ENCODE data around the gene CCNQ.

CCNQ gene

GRCh38 chrX:153641627-153642026 lies 42.7 kb upstream of the CCNQ start:
- Histone ChIP-seq H3K9me3 (ENCODE audit: insufficient read depth, low read length, severe bottlenecking) (no peaks in the 10 kb centered on the region), H3K27ac (ENCODE audit: low read length) (no peak overlapping the region), H2AFZ (ENCODE audit: low read depth, low read length) (no peak overlapping the region), H3K36me3 (ENCODE audit: insufficient read depth, low read length) (no peaks in the 10 kb centered on the region), H3K79me2 (ENCODE audit: insufficient read depth, low read length) (no peaks in the 10 kb centered on the region), H3K4me3 (ENCODE audit: low read depth in 1 of 2, low read length in 2 of 2) (no peak overlapping the region), H3K4me2 (ENCODE audit: insufficient read depth, low read length) (peak overlapping the region; percentile 47; the same call in 1 of the 2 replicates), H3K9ac (ENCODE audit: low read depth, low read length) (no peak overlapping the region), H4K20me1 (ENCODE audit: insufficient read depth, low read length) (no peaks in the 10 kb centered on the region), H3K4me1 (ENCODE audit: insufficient read depth, low read length) (peaks cover 6% of the 10 kb centered on the region), H3K27me3 (ENCODE audit: insufficient read depth, low read length, poor library complexity) (no peaks in the 10 kb centered on the region)
- TF ChIP-seq EZH2 (IDR thresholded peaks at IDR 0.05; ENCODE audit: borderline replicate concordance, low read depth, low read length, severe bottlenecking) = no peak
- no peak for TF ChIP-seq CTCF (IDR thresholded peaks at IDR 0.05; ENCODE audit: borderline replicate concordance, extremely low read depth, low read length, poor library complexity, severe bottlenecking)
- ATAC-seq (ENCODE audit: insufficient read depth, low read depth) (peak; percentile 15; the same call in 1 of the 3 replicates), DNase-seq (no peak)

- no peaks in the 10 kb centered on the region for H3K36me3 ChIP-seq (ENCODE audit: insufficient read depth, low read length)
- no peaks in the 10 kb centered on the region for H4K20me1 ChIP-seq (ENCODE audit: insufficient read depth, low read length)
- no peak for DNase-seq
- no peak overlapping the region for H3K4me2 ChIP-seq (ENCODE audit: insufficient read depth, low read length)
- no peak overlapping the region for H3K27ac ChIP-seq (ENCODE audit: low read length)
- H3K4me1 ChIP-seq (ENCODE audit: insufficient read depth, low read length) = peaks cover 6% of the 10 kb centered on the region
- no peaks in the 10 kb centered on the region for H3K9me3 ChIP-seq (ENCODE audit: insufficient read depth, low read length, severe bottlenecking)
- TF ChIP-seq CTCF (IDR thresholded peaks at IDR 0.05; ENCODE audit: borderline replicate concordance, extremely low read depth, low read length, poor library complexity, severe bottlenecking) (no peak), EZH2 (IDR thresholded peaks at IDR 0.05; ENCODE audit: borderline replicate concordance, low read depth, low read length, severe bottlenecking) (no peak)
- H3K4me3 ChIP-seq (ENCODE audit: low read depth in 1 of 2, low read length in 2 of 2) = no peak overlapping the region
- ATAC-seq (ENCODE audit: insufficient read depth, low read depth) = no peak
- H3K79me2 ChIP-seq (ENCODE audit: insufficient read depth, low read length) = no peaks in the 10 kb centered on the region
- H3K27me3 ChIP-seq (ENCODE audit: insufficient read depth, low read length, poor library complexity) = no peaks in the 10 kb centered on the region
- no peak overlapping the region for H2AFZ ChIP-seq (ENCODE audit: low read depth, low read length)
- no peak overlapping the region for H3K9ac ChIP-seq (ENCODE audit: low read depth, low read length)
These were observed 42.0 kb upstream of the CCNQ start for GRCh38 chrX:153640736-153641575.

- H3K9ac ChIP-seq (ENCODE audit: low read depth, low read length) = no peak overlapping the region
- H3K4me1 ChIP-seq (ENCODE audit: insufficient read depth, low read length) = peaks cover 6% of the 10 kb centered on the region
- DNase-seq = no peak
- H4K20me1 ChIP-seq (ENCODE audit: insufficient read depth, low read length) = no peaks in the 10 kb centered on the region
- no peak for ATAC-seq (ENCODE audit: insufficient read depth, low read depth)
- no peaks in the 10 kb centered on the region for H3K9me3 ChIP-seq (ENCODE audit: insufficient read depth, low read length, severe bottlenecking)
- H3K36me3 ChIP-seq (ENCODE audit: insufficient read depth, low read length) = no peaks in the 10 kb centered on the region
- no peak for TF ChIP-seq CTCF (IDR thresholded peaks at IDR 0.05; ENCODE audit: borderline replicate concordance, extremely low read depth, low read length, poor library complexity, severe bottlenecking)
- TF ChIP-seq EZH2 (IDR thresholded peaks at IDR 0.05; ENCODE audit: borderline replicate concordance, low read depth, low read length, severe bottlenecking) = no peak
- H3K4me3 ChIP-seq (ENCODE audit: low read depth in 1 of 2, low read length in 2 of 2) = no peak overlapping the region
- no peaks in the 10 kb centered on the region for H3K27me3 ChIP-seq (ENCODE audit: insufficient read depth, low read length, poor library complexity)
- no peak overlapping the region for H2AFZ ChIP-seq (ENCODE audit: low read depth, low read length)
- H3K4me2 ChIP-seq (ENCODE audit: insufficient read depth, low read length) = no peak overlapping the region
- H3K27ac ChIP-seq (ENCODE audit: low read length) = no peak overlapping the region
- H3K79me2 ChIP-seq (ENCODE audit: insufficient read depth, low read length) = no peaks in the 10 kb centered on the region
These were observed 41.2 kb upstream of the CCNQ start for GRCh38 chrX:153640045-153640686.
